ENCODE data around the gene TEKTIP1.

The TEKTIP1 gene

GRCh38 chr19:3585301-3586126 lies 46.5 kb downstream of the TEKTIP1 start, which contains the start of gene GIPC3:
Gene GIPC3 (plus strand): TSS chr19:3585478. CDS start chr19:3585598, 120 bp downstream.
- no peak for DNase-seq (ENCODE audit: low read depth)

GRCh38 chr19:3586127-3586626 lies 47.2 kb downstream of the TEKTIP1 start:
- DNase-seq (ENCODE audit: low read depth) = peak; percentile 27

DNA sequence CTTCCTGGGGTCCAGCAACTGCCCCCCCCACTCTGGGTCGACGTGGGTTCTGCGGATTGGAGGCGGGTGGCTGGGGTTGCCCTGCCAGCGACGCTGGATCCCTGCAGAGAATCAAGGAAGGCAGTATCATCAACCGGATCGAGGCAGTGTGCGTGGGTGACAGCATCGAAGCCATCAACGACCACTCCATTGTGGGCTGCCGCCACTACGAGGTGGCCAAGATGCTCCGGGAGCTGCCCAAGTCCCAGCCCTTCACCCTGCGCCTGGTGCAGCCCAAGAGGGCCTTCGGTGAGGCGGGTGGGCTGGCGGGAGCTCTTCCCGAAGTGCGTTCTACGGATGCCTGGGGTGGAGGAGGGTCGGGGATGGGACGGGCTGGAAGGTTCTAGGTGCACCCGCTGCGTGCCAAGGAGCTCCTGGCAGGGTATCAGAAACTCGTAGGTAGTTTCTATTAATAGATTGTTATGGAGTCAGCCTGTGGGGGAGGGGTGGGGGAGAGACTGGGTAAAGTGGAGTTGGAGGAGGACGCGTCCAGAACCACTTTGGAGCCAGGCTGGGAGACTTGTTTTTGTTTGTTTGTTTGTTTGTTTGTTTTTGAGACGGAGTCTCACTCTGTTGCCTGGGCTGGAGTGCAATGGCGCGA lies 47.9 kb downstream of the TEKTIP1 start:
- DNase-seq (ENCODE audit: low read depth) = no peak

DNA sequence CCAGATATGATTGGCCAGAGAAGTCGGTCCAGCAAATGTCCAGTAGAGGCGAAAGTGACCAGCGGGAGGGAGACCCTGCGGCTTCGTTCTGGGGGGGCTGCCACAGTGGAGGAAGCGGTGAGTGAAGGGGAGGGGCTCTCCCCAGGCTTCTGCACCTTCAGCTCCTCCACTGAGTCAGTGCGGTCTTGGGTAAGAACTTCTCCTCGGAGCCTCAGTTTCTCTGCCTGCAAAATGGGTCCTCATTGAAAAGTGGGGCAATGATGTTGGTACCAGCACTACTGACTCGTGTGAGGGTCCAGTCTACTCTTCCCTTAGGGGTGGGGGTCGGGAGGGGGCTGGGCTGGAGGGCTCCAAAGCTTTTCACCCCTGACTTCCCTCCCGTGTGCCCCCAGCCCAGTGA lies 50.5 kb downstream of the TEKTIP1 start:
- DNase-seq (ENCODE audit: low read depth) = no peak

DNA sequence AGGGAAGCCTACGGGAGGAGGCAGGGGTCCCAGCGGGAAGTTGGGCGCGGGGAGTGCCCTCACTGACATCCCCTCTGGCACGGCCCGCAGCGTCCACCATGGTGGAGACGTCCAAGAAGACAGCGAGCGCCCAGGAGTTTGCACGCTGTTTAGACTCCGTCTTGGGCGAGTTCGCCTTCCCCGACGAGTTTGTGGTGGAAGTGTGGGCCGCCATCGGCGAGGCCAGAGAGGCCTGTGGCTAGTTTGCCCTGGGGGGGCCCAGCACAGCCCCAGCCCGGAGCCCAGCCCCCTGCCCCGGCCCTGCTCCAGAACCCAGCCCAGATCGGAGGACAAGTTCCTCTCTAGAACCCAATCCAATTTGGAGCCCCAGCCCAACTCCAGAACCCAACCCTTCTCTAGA lies 51.0 kb downstream of the TEKTIP1 start:
- no peak for DNase-seq (ENCODE audit: low read depth)

GRCh38 chr19:3590991-3591659 lies 52.2 kb downstream of the TEKTIP1 start:
- no peak for DNase-seq (ENCODE audit: low read depth)

GRCh38 chr19:3591876-3592613 lies 53.1 kb downstream of the TEKTIP1 start:
- DNase-seq (ENCODE audit: low read depth) = no peak

GRCh38 chr19:3593156-3593555 lies 54.2 kb downstream of the TEKTIP1 start:
- no peak for DNase-seq (ENCODE audit: low read depth)
